Embryonic facial prominence (tissue), 1 donor: Measurements from ENCODE around the gene CSTB.
"Not testable (repeated sequence)": the region's sequence is repeated elsewhere in the genome, so short reads cannot be mapped to it uniquely, and the experiment has no call there.

ENCODE experiments used
- DNase-seq: peaks from one replicate; pipeline ENCODE4 v3.0.0-alpha.2; 2016; ENCODE audit errors: extremely low spot score

Gene CSTB

GRCh38 chr21:43775795-43776430, at the start of gene CSTB:
Gene CSTB (minus strand): TSS chr21:43776308. CDS start chr21:43776269, 39 bp downstream.
- no peak for DNase-seq

GRCh38 chr21:43825242-43825935, 49.3 kb upstream of the CSTB start:
- no peak for DNase-seq

- DNase-seq = no peak
Observed at GRCh38 chr21:43824333-43825241, 48.5 kb upstream of the CSTB start.

GRCh38 chr21:43822741-43823140, 46.6 kb upstream of the CSTB start:
- DNase-seq = not testable (repeated sequence)

- DNase-seq = not testable (repeated sequence)
Observed at GRCh38 chr21:43822166-43822565, 46.1 kb upstream of the CSTB start.

GRCh38 chr21:43820466-43820865, 44.4 kb upstream of the CSTB start:
- no peak for DNase-seq

- no peak for DNase-seq
Observed at GRCh38 chr21:43819511-43820405, 43.6 kb upstream of the CSTB start.

GRCh38 chr21:43818685-43819084, 42.6 kb upstream of the CSTB start:
- DNase-seq = no peak

- DNase-seq = no peak
Observed at GRCh38 chr21:43817157-43818086, 41.3 kb upstream of the CSTB start.

GRCh38 chr21:43816611-43817071, 40.5 kb upstream of the CSTB start:
- no peak for DNase-seq

- DNase-seq = no peak
Observed at GRCh38 chr21:43815991-43816390, 39.9 kb upstream of the CSTB start.

- DNase-seq = no peak
Observed at GRCh38 chr21:43815107-43815613, 39.1 kb upstream of the CSTB start.

- no peak for DNase-seq
Observed at GRCh38 chr21:43814215-43815106, 38.4 kb upstream of the CSTB start.

GRCh38 chr21:43813656-43813980, 37.5 kb upstream of the CSTB start:
- no peak for DNase-seq

GRCh38 chr21:43812957-43813655, 37.0 kb upstream of the CSTB start:
- no peak for DNase-seq

- DNase-seq = no peak
Observed at GRCh38 chr21:43812139-43812821, 36.2 kb upstream of the CSTB start.

- no peak for DNase-seq
Observed at GRCh38 chr21:43811262-43812105, 35.4 kb upstream of the CSTB start.
